Trophoblast cell (in vitro differentiated cells and primary cell): ENCODE results near the gene MRAP.
"Not testable (repeated sequence)": the region's sequence is repeated elsewhere in the genome, so short reads cannot be mapped to it uniquely, and the experiment has no call there.

Source experiments
- DNase-seq, 2 donors: peaks; one replicate each; pipeline ENCODE4 v3.0.0-alpha.2; 2016
- H2AFZ ChIP-seq: 2 replicates; pipeline ENCODE4 v1.6.1; 2013; ENCODE audit warnings: low read length, moderate library complexity, mild to moderate bottlenecking; ENCODE audit not compliant: insufficient read depth, poor library complexity
- H2AK5ac ChIP-seq: 2 replicates; pipeline ENCODE4 v1.6.1; 2013; ENCODE audit warnings: mild to moderate bottlenecking, low read length
- H2BK120ac ChIP-seq: 2 replicates; pipeline ENCODE4 v1.6.1; 2013; ENCODE audit warnings: low read length, mild to moderate bottlenecking, moderate library complexity; ENCODE audit not compliant: insufficient read depth, poor library complexity
- H2BK12ac ChIP-seq: 2 replicates; pipeline ENCODE4 v1.6.1; 2013; ENCODE audit warnings: mild to moderate bottlenecking, low read length, moderate library complexity
- H2BK5ac ChIP-seq: 2 replicates; pipeline ENCODE4 v1.6.1; 2013; ENCODE audit warnings: low read length, low read depth, moderate library complexity, mild to moderate bottlenecking; ENCODE audit not compliant: poor library complexity
- H3K14ac ChIP-seq: 2 replicates; pipeline ENCODE4 v1.6.1; 2013; ENCODE audit warnings: mild to moderate bottlenecking, low read length
- H3K18ac ChIP-seq: 2 replicates; pipeline ENCODE4 v1.6.1; 2013; ENCODE audit warnings: mild to moderate bottlenecking, low read length
- H3K23ac ChIP-seq: 2 replicates; pipeline ENCODE4 v1.6.1; 2013; ENCODE audit warnings: low read length
- H3K27ac ChIP-seq: 2 replicates; pipeline ENCODE4 v1.5.1; 2013; ENCODE audit warnings: low read depth, mild to moderate bottlenecking, inconsistent platforms, low read length, moderate library complexity
- H3K27me3 ChIP-seq: 2 replicates; pipeline ENCODE4 v1.6.1; 2013; ENCODE audit warnings: inconsistent platforms, mild to moderate bottlenecking, low read length, moderate library complexity; ENCODE audit not compliant: insufficient read depth
- H3K36me3 ChIP-seq, 2 experiments: 1 replicate in 1 of 2; 2 replicates in 1 of 2; pipeline ENCODE4 v1.6.1; 2013; ENCODE audit warnings: low read length in 2 of 2, mild to moderate bottlenecking in 2 of 2, moderate library complexity in 1 of 2; ENCODE audit not compliant: insufficient read depth in 2 of 2, control insufficient read depth in 1 of 2
- H3K4ac ChIP-seq: 2 replicates; pipeline ENCODE4 v1.6.1; 2013; ENCODE audit warnings: low read depth, mild to moderate bottlenecking, low read length, moderate library complexity
- H3K4me1 ChIP-seq, 2 experiments: 1 replicate in 1 of 2; 2 replicates in 1 of 2; pipeline ENCODE4 v1.6.1; 2013; ENCODE audit warnings: low read length in 2 of 2, mild to moderate bottlenecking in 2 of 2, moderate library complexity in 1 of 2; ENCODE audit not compliant: insufficient read depth in 2 of 2, control insufficient read depth in 1 of 2
- H3K4me2 ChIP-seq: 2 replicates; pipeline ENCODE4 v1.6.1; 2013; ENCODE audit warnings: inconsistent platforms, mild to moderate bottlenecking, low read length, moderate library complexity
- H3K4me3 ChIP-seq: 2 replicates; pipeline ENCODE4 v1.5.1; 2013; ENCODE audit warnings: mild to moderate bottlenecking, low read depth, low read length, inconsistent platforms
- H3K79me1 ChIP-seq: one replicate; pipeline ENCODE4 v1.6.1; 2013; ENCODE audit warnings: low read length
- H3K79me2 ChIP-seq: 2 replicates; pipeline ENCODE4 v1.6.1; 2013; ENCODE audit warnings: low read length, mild to moderate bottlenecking; ENCODE audit not compliant: control insufficient read depth, insufficient read depth, poor library complexity
- H3K9ac ChIP-seq: 2 replicates; pipeline ENCODE4 v1.6.1; 2013; ENCODE audit warnings: mild to moderate bottlenecking, low read length
- H3K9me3 ChIP-seq: 2 replicates; pipeline ENCODE4 v1.6.1; 2013; ENCODE audit warnings: low read depth, mild to moderate bottlenecking, control low read depth, inconsistent platforms, low read length; ENCODE audit not compliant: insufficient read depth
- H4K12ac ChIP-seq: 2 replicates; pipeline ENCODE4 v1.6.1; 2013; ENCODE audit warnings: low read depth, mild to moderate bottlenecking, low read length, moderate library complexity
- H4K8ac ChIP-seq: 2 replicates; pipeline ENCODE4 v1.6.1; 2013; ENCODE audit warnings: low read depth, mild to moderate bottlenecking, low read length, moderate library complexity
- H4K91ac ChIP-seq: one replicate; pipeline ENCODE4 v1.6.1; 2013; ENCODE audit warnings: low read depth, mild to moderate bottlenecking, low read length, moderate library complexity
- WGBS: extraction: QIAGEN DNeasy Blood & Tissue Kit; methylation state at CpG from one replicate; pipeline ENCODE4 v1.1.7; 2013; ENCODE audit warnings: missing lambda C conversion rate; ENCODE audit not compliant: insufficient read length, insufficient coverage; ENCODE audit errors: extremely low coverage; 5-methylcytosine and 5-hydroxymethylcytosine counted together

The MRAP gene

DNA sequence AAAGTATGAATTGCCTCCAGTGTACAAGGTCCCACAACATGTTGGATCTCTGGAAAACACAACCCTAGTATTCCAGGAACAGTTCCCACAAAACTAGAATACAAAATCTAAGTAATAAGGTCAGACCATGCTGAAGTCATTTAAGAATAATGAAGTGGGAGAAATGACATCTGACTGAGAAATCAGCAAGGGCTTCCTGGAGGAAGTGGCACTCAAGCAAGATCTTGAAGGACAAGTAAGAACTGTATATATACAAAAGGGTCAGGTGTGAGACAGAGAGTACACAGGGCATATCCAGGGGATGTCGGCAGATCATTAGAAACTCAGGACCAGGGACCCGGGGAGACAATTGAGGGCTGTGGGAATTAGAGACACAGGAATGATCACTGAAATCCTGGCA lies 38.5 kb upstream of the MRAP start:
- H3K4ac ChIP-seq, result no peak overlapping the region

DNA sequence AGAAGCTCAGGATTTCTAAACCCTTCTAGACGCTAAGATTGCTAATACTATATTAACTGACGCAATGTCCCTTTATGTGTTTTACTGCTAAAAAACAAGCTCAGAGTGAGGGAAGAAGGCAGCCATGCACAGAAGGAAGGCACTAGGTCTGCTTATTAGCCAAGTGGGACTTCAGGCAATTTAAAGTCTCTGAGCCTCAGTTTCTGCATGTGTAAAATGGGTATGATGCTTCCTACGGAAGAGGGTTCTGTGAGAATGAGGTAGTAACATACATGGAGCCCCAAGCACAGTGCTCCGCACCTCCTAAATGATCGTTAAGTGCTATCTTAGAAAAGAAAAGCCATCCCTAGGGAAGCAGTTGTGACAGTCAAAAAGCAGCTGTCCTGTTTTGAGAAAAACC lies 36.7 kb upstream of the MRAP start:
- H2BK12ac ChIP-seq, result no peak overlapping the region
- H3K14ac ChIP-seq, result no peak overlapping the region
- no peak overlapping the region for H4K8ac ChIP-seq
- H3K9me3 ChIP-seq, result no peaks in the 10 kb centered on the region
- no peaks in the 10 kb centered on the region for H3K79me2 ChIP-seq
- no peaks in the 10 kb centered on the region for H3K79me1 ChIP-seq
- no peak overlapping the region for H3K27ac ChIP-seq
- no peak overlapping the region for H3K4me2 ChIP-seq
- H3K4ac ChIP-seq, result no peak overlapping the region
- no peak for DNase-seq
- H3K4me3 ChIP-seq, result no peak overlapping the region
- no peak overlapping the region for H4K12ac ChIP-seq
- H4K91ac ChIP-seq, result no peak overlapping the region
- H3K4me1 ChIP-seq, result no peaks in the 10 kb centered on the region
- WGBS, result no CpG with 5 or more reads among the region's 5 CpGs
- H2AFZ ChIP-seq, result no peak overlapping the region
- no peak overlapping the region for H2AK5ac ChIP-seq
- H2BK5ac ChIP-seq, result no peak overlapping the region
- H3K27me3 ChIP-seq, result no peaks in the 10 kb centered on the region
- no peak overlapping the region for H3K9ac ChIP-seq
- no peak overlapping the region for H3K18ac ChIP-seq
- no peak overlapping the region for H2BK120ac ChIP-seq
- H3K36me3 ChIP-seq, result peaks cover 0 to 2% of the 10 kb centered on the region in 2 experiments
- H3K23ac ChIP-seq, result no peak overlapping the region

More for the DNA sequence above, 38.5 kb upstream of the MRAP start:
- H3K79me2 ChIP-seq, result no peaks in the 10 kb centered on the region
- H2AK5ac ChIP-seq, result no peak overlapping the region
- H3K23ac ChIP-seq, result no peak overlapping the region
- H3K18ac ChIP-seq, result no peak overlapping the region
- WGBS, result no CpG with 5 or more reads among the region's 2 CpGs
- no peak overlapping the region for H2AFZ ChIP-seq
- no peaks in the 10 kb centered on the region for H3K4me1 ChIP-seq
- H2BK120ac ChIP-seq, result no peak overlapping the region
- no peak overlapping the region for H4K91ac ChIP-seq
- no peak overlapping the region for H3K27ac ChIP-seq
- no peak overlapping the region for H2BK5ac ChIP-seq
- DNase-seq, result no peak
- H3K9me3 ChIP-seq, result no peaks in the 10 kb centered on the region
- H4K8ac ChIP-seq, result no peak overlapping the region
- no peak overlapping the region for H3K4me3 ChIP-seq
- H3K14ac ChIP-seq, result no peak overlapping the region
- H4K12ac ChIP-seq, result no peak overlapping the region
- H3K79me1 ChIP-seq, result no peaks in the 10 kb centered on the region
- no peak overlapping the region for H3K4me2 ChIP-seq
- H3K27me3 ChIP-seq, result no peaks in the 10 kb centered on the region
- no peak overlapping the region for H3K9ac ChIP-seq
- H2BK12ac ChIP-seq, result no peak overlapping the region
- H3K36me3 ChIP-seq, result no peaks in the 10 kb centered on the region

- H2BK5ac ChIP-seq, H4K91ac ChIP-seq, H4K12ac ChIP-seq, H3K27me3 ChIP-seq, H3K79me1 ChIP-seq, H4K8ac ChIP-seq, H3K4ac ChIP-seq, H2AFZ ChIP-seq, H2AK5ac ChIP-seq, H3K27ac ChIP-seq, DNase-seq, H3K4me2 ChIP-seq, H3K79me2 ChIP-seq, H3K4me3 ChIP-seq, H3K9me3 ChIP-seq, H2BK120ac ChIP-seq, H2BK12ac ChIP-seq, H3K18ac ChIP-seq, H3K23ac ChIP-seq, H3K4me1 ChIP-seq, H3K9ac ChIP-seq, H3K14ac ChIP-seq: not testable (repeated sequence)
- no CpG with 5 or more reads among the region's 23 CpGs for WGBS
- H3K36me3 ChIP-seq, result peaks cover 7 to 14% of the 10 kb centered on the region in 2 experiments
These were observed 33.3 kb upstream of the MRAP start for GRCh38 chr21:32265321-32265720.

- Histone ChIP-seq H3K27ac (no peak overlapping the region), H4K12ac (no peak overlapping the region), H2BK12ac (no peak overlapping the region), H3K23ac (no peak overlapping the region), H4K8ac (no peak overlapping the region), H2AK5ac (no peak overlapping the region), H3K79me1 (no peaks in the 10 kb centered on the region), H3K4me2 (no peak overlapping the region), H4K91ac (no peak overlapping the region), H3K27me3 (no peaks in the 10 kb centered on the region), H3K9me3 (no peaks in the 10 kb centered on the region), H2BK120ac (no peak overlapping the region), H2BK5ac (no peak overlapping the region), H3K4ac (no peak overlapping the region), H3K14ac (no peak overlapping the region), H3K9ac (no peak overlapping the region), H3K36me3 (peaks cover 10 to 26% of the 10 kb centered on the region in 2 experiments), H3K4me3 (no peak overlapping the region), H3K4me1 (no peaks in the 10 kb centered on the region), H3K79me2 (no peaks in the 10 kb centered on the region), H3K18ac (no peak overlapping the region), H2AFZ (no peak overlapping the region)
- DNase-seq, result no peak
- WGBS, result no CpG with 5 or more reads among the region's 4 CpGs
These were observed 27.9 kb upstream of the MRAP start for GRCh38 chr21:32270748-32271147.
